Heart right ventricle (tissue), 16 donors: Measurements from ENCODE around the gene COL6A2. TPM values are rescaled to one million over a fixed set of nuclear protein-coding genes. Genes with fewer than 3 reads are reported as not detected.

Experiments used
- ATAC-seq, 8 donors: fragments of 200-7000 bp; cut with Tn5 transposase; one replicate each; pipeline ENCODE4 v1.9.1; 2020; ENCODE audit warnings: mild to moderate bottlenecking in 8 of 8, moderate library complexity in 8 of 8, moderate number of reproducible peaks in 1 of 8
- DNase-seq, 2 donors: peaks; one replicate each; pipeline ENCODE4 v3.0.0-alpha.2; 2020
- H3K27ac ChIP-seq, 10 donors: fragments of 200-600 bp; sonication (generic) in 2 of 10; one replicate each; pipeline versions ENCODE4 v1.5.0 to v1.8.0; 2020 to 2022; ENCODE audit warnings: mild to moderate bottlenecking in 3 of 10
- H3K27me3 ChIP-seq, 7 donors: fragments of 200-600 bp; one replicate each; pipeline ENCODE4 v1.8.0; 2021 to 2022; ENCODE audit warnings: mild to moderate bottlenecking in 2 of 7
- H3K36me3 ChIP-seq, 9 donors: fragments of 200-600 bp; sonication (generic) in 1 of 9; one replicate each; pipeline versions ENCODE4 v1.5.0 to v1.8.0; 2020 to 2022; ENCODE audit warnings: mild to moderate bottlenecking in 2 of 9
- H3K4me1 ChIP-seq, 9 donors: fragments of 200-600 bp; sonication (generic) in 1 of 9; one replicate each; pipeline versions ENCODE4 v1.5.0 to v1.8.0; 2020 to 2022; ENCODE audit warnings: mild to moderate bottlenecking in 4 of 9
- H3K4me3 ChIP-seq, 10 donors: fragments of 200-600 bp; sonication (generic) in 2 of 10; one replicate each; pipeline versions ENCODE4 v1.5.0 to v1.8.0; 2020 to 2022; ENCODE audit warnings: mild to moderate bottlenecking in 7 of 10, moderate library complexity in 2 of 10
- H3K9me3 ChIP-seq, 11 donors: fragments of 200-600 bp in 10 of 11; sonication (generic) in 2 of 11; one replicate each; pipeline versions ENCODE4 v1.5.0 to v1.8.0; 2013 to 2022; ENCODE audit warnings: mild to moderate bottlenecking in 2 of 11, control low read depth in 1 of 11, moderate library complexity in 1 of 11
- CTCF ChIP-seq, 9 donors: fragments of 200-600 bp; sonication (generic) in 2 of 9; IDR thresholded peaks; one replicate each; pipeline versions ENCODE4 v1.5.0 to v1.8.0; 2021 to 2022; ENCODE audit warnings: antibody characterized with exemption in 9 of 9, mild to moderate bottlenecking in 5 of 9, moderate library complexity in 1 of 9
- WGBS, 2 donors: extraction: QIAGEN DNeasy Blood & Tissue Kit; methylation state at CpG; one replicate each; pipeline ENCODE4 v1.1.7; 2013; ENCODE audit warnings: inconsistent platforms in 1 of 2; 5-methylcytosine and 5-hydroxymethylcytosine counted together
- intact Hi-C, 10 donors: fragments of 100-400 bp; cut with DNase I; formaldehyde crosslinking; loops; one replicate each; pipeline versions ENCODE4 v1.11.1 to v1.14.2; 2022
- polyA plus RNA-seq, 2 donors: library from polyadenylated mRNA; stranded (reverse); fragments of 200-250 nt; gene quantifications; one replicate each; pipeline ENCODE4 v1.2.3, GENCODE V29; 2013
- total RNA-seq, 10 donors: library from RNA; stranded (reverse); fragmentation: NEBNext Ultra II Directional in 3 of 10; extraction: Animal tissue kit (Norgen Biotek cat#: 25700) in 3 of 10; gene quantifications; one replicate each; pipeline versions ENCODE4 v1.2.1 to v1.2.4, GENCODE V29; 2021 to 2023
- donor health status: Arrhythmogenic right ventricular cardiomyopathy.
- donor health status: ischemic (EF 13 %, LVEDD 7.1; RV severe dilation, severe dysfunction).
- donor health status: healthy with polysubstance abuse.
- donor health status: DM: no; HTN: yes; CAD: no.
- donor health status: DM: no; HTN: no; CAD: no.
- donor health status: ischemic (EF 25% LVEDD 6.9; RV normal size, moderate dysfunction).
- donor health status: ischemic (EF 25% LVEDD 5.7; RV mildly dilated, moderate dysfunction).
- donor health status: healthy.
- donor health status: DM: yes; HTN: yes; CAD: no.
- donor health status: Ischemic cardiomyopathy.
- donor health status: ischemic (EF 35%, LVEDD 5.7; RV mildly dilated, moderate dysfunction).
- donor health status: nonischemic (EF 11% LVEDD 7.7; RV severe dilation, severe dysfunction).
- donor health status: DM: yes; HTN: yes; CAD: no.
- donor health status: PGD.
- donor health status: ischemic (EF 29% LVEDD 5.4; RV normal size, mild dysfunction).
- donor health status: nonischemic (EF 23%, LVEDD 6.1; RV moderate dilation, normal function).

The COL6A2 gene
- total and polyA plus RNA-seq, 12 donors: 76.6 to 370 (median 162) TPM

GRCh38 chr21:46056450-46056903 lies 41.4 kb upstream of the COL6A2 start:
- DNase-seq (peak; percentile 63 to 83), ATAC-seq (peak; percentile 69 to 89 (median 80))
- WGBS, 2 donors: 39 to 44% methylated on average over 26 of the region's 26 CpGs
- intact Hi-C loops: loop anchor here in 1 of 10 donors (5.0 kb wide), 1 partner anchor 74 kb away; the partner anchor contains the start of gene COL6A1
- peak overlapping the region in 9 of 10 donors; percentile 77 to 95 (median 89) for H3K27ac ChIP-seq
- no peaks in the 10 kb centered on the region for H3K36me3 ChIP-seq
- H3K4me3 ChIP-seq: peak overlapping the region in 3 of 10 donors; percentile 0 to 11 (median 7)
- no peak for TF ChIP-seq CTCF (IDR thresholded peaks at IDR 0.05)
- H3K4me1 ChIP-seq: peaks cover 0 to 46% (median 28%) of the 10 kb centered on the region in 9 donors
- peaks cover 0 to 20% (median 0%) of the 10 kb centered on the region in 7 donors for H3K27me3 ChIP-seq
- H3K9me3 ChIP-seq: peaks cover 0 to 6% (median 0%) of the 10 kb centered on the region in 11 donors

- H3K4me1 ChIP-seq: peaks cover 0 to 46% (median 28%) of the 10 kb centered on the region in 9 donors
- no peak for TF ChIP-seq CTCF (IDR thresholded peaks at IDR 0.05)
- ATAC-seq (no peak), DNase-seq (no peak)
- H3K9me3 ChIP-seq: peaks cover 0 to 13% (median 0%) of the 10 kb centered on the region in 11 donors
- 73 to 84% methylated on average over 27 of the region's 27 CpGs for WGBS, 2 donors
- no peaks in the 10 kb centered on the region for H3K36me3 ChIP-seq
- peak overlapping the region; percentile 30 to 95 (median 86) for H3K27ac ChIP-seq
- H3K27me3 ChIP-seq: peaks cover 0 to 20% (median 0%) of the 10 kb centered on the region in 7 donors
- intact Hi-C loops: loop anchor here in 1 of 10 donors (5.0 kb wide), 1 partner anchor 75 kb away; the partner anchor contains the start of gene COL6A1
- H3K4me3 ChIP-seq: no peak overlapping the region
Measured at GRCh38 chr21:46057111-46057709, 40.7 kb upstream of the COL6A2 start.

- DNase-seq: no peak
- Histone ChIP-seq H3K36me3 (no peaks in the 10 kb centered on the region), H3K27me3 (peaks cover 0 to 24% (median 0%) of the 10 kb centered on the region in 7 donors), H3K9me3 (peaks cover 0 to 19% (median 0%) of the 10 kb centered on the region in 11 donors), H3K4me1 (peaks cover 0 to 46% (median 28%) of the 10 kb centered on the region in 9 donors), H3K27ac (peak overlapping the region in 8 of 10 donors; percentile 82 to 95 (median 89)), H3K4me3 (no peak overlapping the region)
- intact Hi-C loops: loop anchor here in 1 of 10 donors (5.0 kb wide), 1 partner anchor 75 kb away; the partner anchor contains the start of gene COL6A1
- no peak for TF ChIP-seq CTCF (IDR thresholded peaks at IDR 0.05)
- 86 to 90% methylated on average over 23 of the region's 23 CpGs for whole genome bisulfite sequencing, 2 donors
- no peak for ATAC-seq
Measured at GRCh38 chr21:46057710-46058241, 40.1 kb upstream of the COL6A2 start.

- no peak for TF ChIP-seq CTCF (IDR thresholded peaks at IDR 0.05)
- H3K4me1 ChIP-seq: peaks cover 0 to 46% (median 28%) of the 10 kb centered on the region in 9 donors
- H3K9me3 ChIP-seq: peaks cover 0 to 26% (median 0%) of the 10 kb centered on the region in 11 donors
- no peak overlapping the region for H3K27ac ChIP-seq
- WGBS, 2 donors: 95 to 97% methylated on average over 10 of the region's 10 CpGs
- peaks cover 0 to 29% (median 0%) of the 10 kb centered on the region in 7 donors for H3K27me3 ChIP-seq
- H3K36me3 ChIP-seq: no peaks in the 10 kb centered on the region
- H3K4me3 ChIP-seq: no peak overlapping the region
- intact Hi-C loops: loop anchor here in 1 of 10 donors (5.0 kb wide), 1 partner anchor 76 kb away; the partner anchor contains the start of gene COL6A1
- ATAC-seq (no peak), DNase-seq (no peak)
Measured at GRCh38 chr21:46058431-46059145, 39.3 kb upstream of the COL6A2 start.
